PC-9 (cell line): ENCODE measurements around the gene GALNT16. TPM values are rescaled to one million over a fixed set of nuclear protein-coding genes. Genes with fewer than 3 reads are reported as not detected.

Source experiments
- BruUV-seq: library from RNA; stranded (reverse); fragments of 400-500 nt; replicated peaks from 2 replicates; lab custom pipeline; 2021; lab: Mats Ljungman, UMichigan
- CTCF ChIA-PET: fragments of 300-600 bp; sonication (Branson Sonifier 250); formaldehyde crosslinking; loops from one replicate; lab custom pipeline; 2022; ENCODE audit warnings: antibody characterized with exemption; lab: Charles Lee
- POLR2A ChIA-PET: fragments of 300-600 bp; sonication (Branson Sonifier 250); formaldehyde crosslinking; loops from one replicate; lab custom pipeline; 2022; ENCODE audit warnings: antibody characterized with exemption; ENCODE audit not compliant: unreplicated experiment; lab: Charles Lee
- DNase-seq, 2 experiments: peaks; one replicate each; pipeline versions ENCODE4 v3.0.0 to v3.0.0-alpha.2; 2015 to 2022; ENCODE audit warnings: mixed read lengths in 1 of 2
- H2AFZ ChIP-seq: fragments of 200-600 bp; sonication (generic); 2 replicates; pipeline ENCODE4 v1.8.1; 2017; ENCODE audit warnings: antibody characterized with exemption
- H3F3A ChIP-seq: fragments of 200-600 bp; sonication (generic); 2 replicates; pipeline ENCODE4 v1.8.1; 2017; ENCODE audit warnings: antibody characterized with exemption, mild to moderate bottlenecking, low read depth; ENCODE audit not compliant: insufficient read depth
- H3K27ac ChIP-seq: fragments of 200-600 bp; sonication (generic); 2 replicates; pipeline ENCODE4 v1.6.1; 2016; ENCODE audit warnings: mixed run types
- H3K27me3 ChIP-seq: fragments of 200-600 bp; sonication (generic); 2 replicates; pipeline ENCODE4 v1.6.1; 2016; ENCODE audit warnings: low read depth, mixed run types; ENCODE audit not compliant: insufficient read depth
- H3K36me3 ChIP-seq: fragments of 200-600 bp; sonication (generic); 2 replicates; pipeline ENCODE4 v1.6.1; 2016; ENCODE audit warnings: low read depth, mixed run types
- H3K4me1 ChIP-seq: fragments of 200-600 bp; sonication (generic); replicated peaks from 2 replicates; pipeline ENCODE4 v1.6.1; 2016; ENCODE audit warnings: mixed run types; ENCODE audit not compliant: insufficient read depth
- H3K4me2 ChIP-seq: fragments of 200-600 bp; sonication (generic); 2 replicates; pipeline ENCODE4 v1.6.1; 2017; ENCODE audit warnings: mixed run types
- H3K4me3 ChIP-seq: fragments of 200-600 bp; sonication (generic); 2 replicates; pipeline ENCODE4 v1.6.1; 2016; ENCODE audit warnings: mixed run types
- H3K79me2 ChIP-seq: fragments of 200-600 bp; sonication (generic); 2 replicates; pipeline ENCODE4 v1.6.1; 2017; ENCODE audit warnings: low read depth, mixed run types
- H3K9me2 ChIP-seq: fragments of 200-600 bp; sonication (generic); 2 replicates; pipeline ENCODE4 v1.8.1; 2017; ENCODE audit warnings: mild to moderate bottlenecking; ENCODE audit not compliant: insufficient read depth
- H3K9me3 ChIP-seq: fragments of 200-600 bp; sonication (generic); 2 replicates; pipeline ENCODE4 v1.8.1; 2016; ENCODE audit warnings: low read depth; ENCODE audit not compliant: insufficient read depth
- H4K20me1 ChIP-seq: fragments of 200-600 bp; sonication (generic); 2 replicates; pipeline ENCODE4 v1.8.1; 2017; ENCODE audit not compliant: insufficient read depth
- EZH2 ChIP-seq: fragments of 200-600 bp; sonication (generic); IDR thresholded peaks from 2 replicates; pipeline ENCODE4 v1.8.0; 2017; ENCODE audit warnings: antibody characterized with exemption, low read depth
- intact Hi-C: fragments of 100-400 bp; cut with micrococcal nuclease; formaldehyde crosslinking; loops from one replicate; pipeline ENCODE4 v1.10.0; 2022; ENCODE audit not compliant: unreplicated experiment
- total RNA-seq: library from RNA; stranded (reverse); gene quantifications from 2 replicates; pipeline ENCODE4 v1.2.3, GENCODE V29; 2021
- TF ChIP-seq, protein P1 (sequence below): fragments of 200-600 bp; sonication (generic); conservative IDR thresholded peaks from 2 replicates; pipeline ENCODE4 v1.6.1; 2017; ENCODE audit warnings: mixed run types, antibody characterized with exemption, mild to moderate bottlenecking, moderate library complexity

The GALNT16 gene
- total RNA-seq, 1 experiment from 2014 or later, result 22.8 TPM

DNA sequence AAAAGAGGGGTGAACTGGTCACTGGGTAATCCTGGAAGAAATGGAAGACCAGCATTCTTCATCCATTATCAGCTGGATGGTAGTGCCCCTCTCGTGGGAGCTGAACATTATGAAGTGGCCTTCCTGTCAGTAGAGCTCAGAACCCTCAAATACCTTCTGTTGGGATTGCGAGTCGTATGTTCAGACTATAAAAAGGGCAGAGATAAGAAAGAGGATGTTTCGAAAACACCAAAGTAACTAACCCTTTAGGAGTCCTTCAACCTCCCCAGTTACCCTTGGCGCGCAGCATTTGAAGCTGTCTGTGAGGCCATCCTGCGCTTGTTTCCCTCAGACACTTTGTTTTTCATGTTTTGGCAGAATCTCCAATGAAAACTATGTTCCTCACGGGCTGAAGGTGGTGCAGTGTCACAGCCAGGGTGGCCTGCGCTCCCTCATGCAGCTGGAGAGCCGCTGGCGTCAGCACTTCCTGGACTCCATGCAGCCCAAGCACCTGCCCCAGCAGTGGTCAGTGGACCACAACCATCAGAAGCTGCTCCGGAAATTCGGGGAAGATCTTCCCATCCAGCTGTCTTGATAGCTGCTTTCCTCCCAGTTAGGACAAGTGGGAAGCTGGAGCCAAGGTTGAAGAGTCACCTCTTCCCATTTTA lies 19.3 kb upstream of the GALNT16 start:
- Histone ChIP-seq H3K4me1 (no peaks in the 10 kb centered on the region), H2AFZ (no peak overlapping the region), H3K36me3 (no peaks in the 10 kb centered on the region), H3K27me3 (no peaks in the 10 kb centered on the region), H3F3A (no peaks in the 10 kb centered on the region), H3K9me2 (no peaks in the 10 kb centered on the region), H3K9me3 (no peaks in the 10 kb centered on the region), H4K20me1 (no peaks in the 10 kb centered on the region), H3K4me3 (no peak overlapping the region), H3K79me2 (no peaks in the 10 kb centered on the region), H3K27ac (no peak overlapping the region), H3K4me2 (no peak overlapping the region)
- no TSS peak for BruUV-seq
- DNase-seq, result no peak
- intact Hi-C loops, result loop anchor here (5.0 kb wide), 1 partner anchor 487 kb away; no protein-coding TSS in a partner anchor
- TF ChIP-seq EZH2, result no peak
- TF ChIP-seq, protein P1, sequence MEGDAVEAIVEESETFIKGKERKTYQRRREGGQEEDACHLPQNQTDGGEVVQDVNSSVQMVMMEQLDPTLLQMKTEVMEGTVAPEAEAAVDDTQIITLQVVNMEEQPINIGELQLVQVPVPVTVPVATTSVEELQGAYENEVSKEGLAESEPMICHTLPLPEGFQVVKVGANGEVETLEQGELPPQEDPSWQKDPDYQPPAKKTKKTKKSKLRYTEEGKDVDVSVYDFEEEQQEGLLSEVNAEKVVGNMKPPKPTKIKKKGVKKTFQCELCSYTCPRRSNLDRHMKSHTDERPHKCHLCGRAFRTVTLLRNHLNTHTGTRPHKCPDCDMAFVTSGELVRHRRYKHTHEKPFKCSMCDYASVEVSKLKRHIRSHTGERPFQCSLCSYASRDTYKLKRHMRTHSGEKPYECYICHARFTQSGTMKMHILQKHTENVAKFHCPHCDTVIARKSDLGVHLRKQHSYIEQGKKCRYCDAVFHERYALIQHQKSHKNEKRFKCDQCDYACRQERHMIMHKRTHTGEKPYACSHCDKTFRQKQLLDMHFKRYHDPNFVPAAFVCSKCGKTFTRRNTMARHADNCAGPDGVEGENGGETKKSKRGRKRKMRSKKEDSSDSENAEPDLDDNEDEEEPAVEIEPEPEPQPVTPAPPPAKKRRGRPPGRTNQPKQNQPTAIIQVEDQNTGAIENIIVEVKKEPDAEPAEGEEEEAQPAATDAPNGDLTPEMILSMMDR, result no peak
- ChIA-PET POLR2A (no interaction called here), CTCF (interaction anchor here (0.6 kb wide), 1 partner anchor 88 kb away, joined by 4 read pairs; no protein-coding TSS in a partner anchor)

DNA sequence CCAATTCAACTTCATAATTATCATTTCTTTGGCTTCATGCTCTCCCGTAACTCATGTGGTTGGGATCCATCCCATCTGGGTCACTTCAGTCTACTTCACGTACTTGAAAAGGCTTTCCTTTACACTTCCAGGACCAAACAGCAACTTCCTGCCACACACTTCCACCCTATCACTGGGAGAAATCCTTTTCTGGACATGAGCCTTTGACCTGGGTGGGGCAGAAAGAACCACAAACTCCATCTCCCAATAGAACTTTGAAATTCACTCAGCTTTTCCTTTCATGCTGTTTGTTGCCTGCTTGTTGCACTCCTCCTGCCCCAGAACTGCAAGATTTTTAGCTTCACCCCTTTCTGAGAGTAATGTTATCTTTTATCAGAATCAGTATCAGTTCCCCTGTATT lies 18.4 kb upstream of the GALNT16 start:
- no peaks in the 10 kb centered on the region for H3K9me2 ChIP-seq
- intact Hi-C loops, result loop anchor here (5.0 kb wide), 1 partner anchor 486 kb away; no protein-coding TSS in a partner anchor
- no peak for DNase-seq
- no peaks in the 10 kb centered on the region for H3F3A ChIP-seq
- no peak overlapping the region for H3K4me2 ChIP-seq
- no peaks in the 10 kb centered on the region for H3K4me1 ChIP-seq
- ChIA-PET CTCF (interaction anchor here (0.6 to 1.5 kb wide), 4 partner anchors 24 to 218 kb away, joined by 3 to 5 read pairs (median 4); no protein-coding TSS in a partner anchor), POLR2A (no interaction called here)
- no peaks in the 10 kb centered on the region for H3K36me3 ChIP-seq
- TF ChIP-seq, protein P1, result no peak
- TF ChIP-seq EZH2, result no peak
- no peaks in the 10 kb centered on the region for H4K20me1 ChIP-seq
- H3K27me3 ChIP-seq, result no peaks in the 10 kb centered on the region
- H3K9me3 ChIP-seq, result no peaks in the 10 kb centered on the region
- H2AFZ ChIP-seq, result no peak overlapping the region
- H3K79me2 ChIP-seq, result no peaks in the 10 kb centered on the region
- no peak overlapping the region for H3K4me3 ChIP-seq
- no TSS peak for BruUV-seq
- no peak overlapping the region for H3K27ac ChIP-seq

DNA sequence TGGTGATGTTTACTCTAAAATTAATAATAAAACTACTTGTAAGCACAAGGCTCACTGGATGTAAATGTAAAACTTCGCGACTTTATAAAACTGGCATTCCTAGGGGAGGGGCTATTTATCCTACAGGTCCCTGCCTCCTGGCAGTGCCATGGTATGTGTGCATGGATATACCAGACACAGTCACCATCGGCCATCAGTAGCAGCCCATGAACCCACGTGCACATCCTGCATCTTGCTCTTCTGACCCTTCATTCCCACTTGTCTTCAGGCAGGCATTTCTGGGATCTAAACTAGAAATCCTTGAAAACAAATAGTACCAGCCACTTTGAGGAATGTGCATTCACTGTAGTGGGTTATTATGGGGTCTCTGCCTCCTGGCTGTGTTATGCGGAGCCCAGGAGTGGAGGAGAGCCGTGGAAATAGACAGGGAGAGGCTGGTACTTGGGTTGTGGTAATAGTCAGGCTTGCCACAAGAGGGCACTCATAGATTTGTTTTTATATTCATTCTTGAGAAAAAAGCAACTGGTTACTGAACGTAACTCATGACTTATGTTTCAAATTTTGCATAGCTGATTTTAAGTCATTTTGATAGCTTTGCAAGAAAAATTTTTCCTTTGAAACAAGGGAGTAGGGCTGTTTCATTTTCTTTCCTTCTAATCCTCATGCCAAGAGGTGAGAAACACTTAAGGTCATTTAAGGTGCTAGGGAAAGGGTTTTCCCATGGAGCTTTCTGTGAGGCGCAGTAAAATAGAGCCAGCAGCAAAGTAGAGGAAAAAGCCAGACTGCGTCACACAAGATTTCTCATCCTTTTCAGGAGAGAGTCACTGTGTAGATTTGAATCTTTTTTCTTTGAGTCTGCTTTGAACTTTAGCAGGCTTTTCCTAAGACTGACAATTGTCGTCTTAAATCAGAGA lies 17.4 kb upstream of the GALNT16 start:
- Histone ChIP-seq H3K36me3 (no peaks in the 10 kb centered on the region), H3K4me1 (no peaks in the 10 kb centered on the region), H3K4me3 (no peak overlapping the region), H3K9me3 (no peaks in the 10 kb centered on the region), H3K79me2 (no peaks in the 10 kb centered on the region), H3K4me2 (no peak overlapping the region), H3K27me3 (no peaks in the 10 kb centered on the region), H4K20me1 (no peaks in the 10 kb centered on the region), H3K9me2 (no peaks in the 10 kb centered on the region), H3K27ac (no peak overlapping the region), H3F3A (no peaks in the 10 kb centered on the region), H2AFZ (no peak overlapping the region)
- ChIA-PET CTCF (interaction anchor here (0.6 to 1.5 kb wide), 8 partner anchors 23 to 1862 kb away, joined by 3 to 6 read pairs (median 3); no protein-coding TSS in a partner anchor), POLR2A (no interaction called here)
- intact Hi-C loops, result loop anchor here (1.0 to 5.0 kb wide), 5 partner anchors 113 to 1897 kb away; partner anchors contain the start of gene CCDC177
- no peak for TF ChIP-seq EZH2
- TF ChIP-seq, protein P1, result peak; percentile 94
- no TSS peak for BruUV-seq
- DNase-seq, result peak in 1 of 2 experiments; percentile 47
